Measurements from ENCODE around the gene VPS9D1.

VPS9D1 gene
- total RNA-seq = 37.3 to 41.8 (median 40.6) reads per million in 3 donors

- Histone ChIP-seq H3K27me3 (replicated peaks; ENCODE audit: control insufficient read depth, insufficient read depth, low read length, poor library complexity, severe bottlenecking) (no peaks in the 10 kb centered on the region), H3K4me1 (ENCODE audit: control insufficient read depth, insufficient read depth, low read length, poor library complexity, severe bottlenecking) (peaks cover 39% of the 10 kb centered on the region), H3K27ac (ENCODE audit: insufficient read depth, low read length, poor library complexity, severe bottlenecking) (peak within 1 kb of the TSS; percentile 96), H3K4me3 (ENCODE audit: insufficient read depth, low read depth, low read length, poor library complexity, severe bottlenecking) (peak within 1 kb of the TSS; percentile 78), H3K9me3 (ENCODE audit: control insufficient read depth, low read length) (no peaks in the 10 kb centered on the region), H3K36me3 (ENCODE audit: control insufficient read depth, insufficient read depth, low read length) (peaks cover 16% of the 10 kb centered on the region)
- DNase-seq = peak; percentile 72 to 78 (median 75)
Measured at GRCh38 chr16:89720813-89721545, at the start of gene VPS9D1, which contains the start of gene ZNF276. TSS of gene VPS9D1 (minus strand) at chr16:89720898. CDS start at chr16:89720861, 37 bp downstream. TSS of gene ZNF276 (plus strand) at chr16:89721537. CDS start at chr16:89721641, 104 bp downstream.

- H3K36me3 ChIP-seq (ENCODE audit: control insufficient read depth, insufficient read depth, low read length) = no peaks in the 10 kb centered on the region
- DNase-seq = no peak
- H3K4me1 ChIP-seq (ENCODE audit: control insufficient read depth, insufficient read depth, low read length, poor library complexity, severe bottlenecking) = peaks cover 2% of the 10 kb centered on the region
Measured at GRCh38 chr16:89770367-89770766, 49.7 kb upstream of the VPS9D1 start.

GRCh38 chr16:89765292-89765830 lies 44.7 kb upstream of the VPS9D1 start:
- Histone ChIP-seq H3K36me3 (ENCODE audit: control insufficient read depth, insufficient read depth, low read length) (no peaks in the 10 kb centered on the region), H3K27ac (ENCODE audit: insufficient read depth, low read length, poor library complexity, severe bottlenecking) (no peak overlapping the region), H3K9me3 (ENCODE audit: control insufficient read depth, low read length) (no peaks in the 10 kb centered on the region), H3K27me3 (replicated peaks; ENCODE audit: control insufficient read depth, insufficient read depth, low read length, poor library complexity, severe bottlenecking) (no peaks in the 10 kb centered on the region), H3K4me3 (ENCODE audit: insufficient read depth, low read depth, low read length, poor library complexity, severe bottlenecking) (peak overlapping the region; percentile 46), H3K4me1 (ENCODE audit: control insufficient read depth, insufficient read depth, low read length, poor library complexity, severe bottlenecking) (peaks cover 19% of the 10 kb centered on the region)
- DNase-seq = no peak

More at GRCh38 chr16:89770367-89770766, 49.7 kb upstream of the VPS9D1 start:
- Histone ChIP-seq H3K27me3 (replicated peaks; ENCODE audit: control insufficient read depth, insufficient read depth, low read length, poor library complexity, severe bottlenecking) (no peaks in the 10 kb centered on the region), H3K27ac (ENCODE audit: insufficient read depth, low read length, poor library complexity, severe bottlenecking) (no peak overlapping the region), H3K9me3 (ENCODE audit: control insufficient read depth, low read length) (no peaks in the 10 kb centered on the region), H3K4me3 (ENCODE audit: insufficient read depth, low read depth, low read length, poor library complexity, severe bottlenecking) (no peak overlapping the region)

GRCh38 chr16:89764711-89765201 lies 44.1 kb upstream of the VPS9D1 start:
- Histone ChIP-seq H3K4me3 (ENCODE audit: insufficient read depth, low read depth, low read length, poor library complexity, severe bottlenecking) (peak overlapping the region; percentile 46), H3K27ac (ENCODE audit: insufficient read depth, low read length, poor library complexity, severe bottlenecking) (peak overlapping the region; percentile 15), H3K4me1 (ENCODE audit: control insufficient read depth, insufficient read depth, low read length, poor library complexity, severe bottlenecking) (peaks cover 23% of the 10 kb centered on the region), H3K27me3 (replicated peaks; ENCODE audit: control insufficient read depth, insufficient read depth, low read length, poor library complexity, severe bottlenecking) (no peaks in the 10 kb centered on the region), H3K36me3 (ENCODE audit: control insufficient read depth, insufficient read depth, low read length) (no peaks in the 10 kb centered on the region), H3K9me3 (ENCODE audit: control insufficient read depth, low read length) (no peaks in the 10 kb centered on the region)
- DNase-seq = peak in 1 of 3 donors; percentile 16

- H3K27me3 ChIP-seq (replicated peaks; ENCODE audit: control insufficient read depth, insufficient read depth, low read length, poor library complexity, severe bottlenecking) = no peaks in the 10 kb centered on the region
- peaks cover 24% of the 10 kb centered on the region for H3K4me1 ChIP-seq (ENCODE audit: control insufficient read depth, insufficient read depth, low read length, poor library complexity, severe bottlenecking)
- DNase-seq = no peak
- H3K4me3 ChIP-seq (ENCODE audit: insufficient read depth, low read depth, low read length, poor library complexity, severe bottlenecking) = peak overlapping the region; percentile 51
- H3K9me3 ChIP-seq (ENCODE audit: control insufficient read depth, low read length) = no peaks in the 10 kb centered on the region
- H3K27ac ChIP-seq (ENCODE audit: insufficient read depth, low read length, poor library complexity, severe bottlenecking) = peak overlapping the region; percentile 49
- H3K36me3 ChIP-seq (ENCODE audit: control insufficient read depth, insufficient read depth, low read length) = peaks cover 4% of the 10 kb centered on the region
Measured at GRCh38 chr16:89761304-89761922, 40.7 kb upstream of the VPS9D1 start.

GRCh38 chr16:89759746-89760340 lies 39.1 kb upstream of the VPS9D1 start:
- H3K36me3 ChIP-seq (ENCODE audit: control insufficient read depth, insufficient read depth, low read length) = peaks cover 4% of the 10 kb centered on the region

GRCh38 chr16:89749637-89750036 lies 28.9 kb upstream of the VPS9D1 start:
- no peak for DNase-seq
- Histone ChIP-seq H3K4me3 (ENCODE audit: insufficient read depth, low read depth, low read length, poor library complexity, severe bottlenecking) (no peak overlapping the region), H3K9me3 (ENCODE audit: control insufficient read depth, low read length) (no peaks in the 10 kb centered on the region), H3K27me3 (replicated peaks; ENCODE audit: control insufficient read depth, insufficient read depth, low read length, poor library complexity, severe bottlenecking) (no peaks in the 10 kb centered on the region), H3K27ac (ENCODE audit: insufficient read depth, low read length, poor library complexity, severe bottlenecking) (no peak overlapping the region), H3K4me1 (ENCODE audit: control insufficient read depth, insufficient read depth, low read length, poor library complexity, severe bottlenecking) (no peaks in the 10 kb centered on the region), H3K36me3 (ENCODE audit: control insufficient read depth, insufficient read depth, low read length) (peaks cover 4% of the 10 kb centered on the region)

More at GRCh38 chr16:89759746-89760340, 39.1 kb upstream of the VPS9D1 start:
- Histone ChIP-seq H3K4me1 (ENCODE audit: control insufficient read depth, insufficient read depth, low read length, poor library complexity, severe bottlenecking) (peaks cover 19% of the 10 kb centered on the region), H3K27ac (ENCODE audit: insufficient read depth, low read length, poor library complexity, severe bottlenecking) (no peak overlapping the region), H3K9me3 (ENCODE audit: control insufficient read depth, low read length) (no peaks in the 10 kb centered on the region), H3K27me3 (replicated peaks; ENCODE audit: control insufficient read depth, insufficient read depth, low read length, poor library complexity, severe bottlenecking) (no peaks in the 10 kb centered on the region), H3K4me3 (ENCODE audit: insufficient read depth, low read depth, low read length, poor library complexity, severe bottlenecking) (no peak overlapping the region)
- DNase-seq = peak in 2 of 3 donors; percentile 17 to 31

- H3K4me1 ChIP-seq (ENCODE audit: control insufficient read depth, insufficient read depth, low read length, poor library complexity, severe bottlenecking) = no peaks in the 10 kb centered on the region
- H3K27ac ChIP-seq (ENCODE audit: insufficient read depth, low read length, poor library complexity, severe bottlenecking) = no peak overlapping the region
- no peak overlapping the region for H3K4me3 ChIP-seq (ENCODE audit: insufficient read depth, low read depth, low read length, poor library complexity, severe bottlenecking)
- no peaks in the 10 kb centered on the region for H3K9me3 ChIP-seq (ENCODE audit: control insufficient read depth, low read length)
- no peaks in the 10 kb centered on the region for H3K27me3 ChIP-seq (replicated peaks; ENCODE audit: control insufficient read depth, insufficient read depth, low read length, poor library complexity, severe bottlenecking)
- H3K36me3 ChIP-seq (ENCODE audit: control insufficient read depth, insufficient read depth, low read length) = peaks cover 4% of the 10 kb centered on the region
- no peak for DNase-seq
Measured at GRCh38 chr16:89748921-89749320, 28.2 kb upstream of the VPS9D1 start.

- no peak for DNase-seq
- no peaks in the 10 kb centered on the region for H3K4me1 ChIP-seq (ENCODE audit: control insufficient read depth, insufficient read depth, low read length, poor library complexity, severe bottlenecking)
- H3K9me3 ChIP-seq (ENCODE audit: control insufficient read depth, low read length) = no peaks in the 10 kb centered on the region
- no peaks in the 10 kb centered on the region for H3K27me3 ChIP-seq (replicated peaks; ENCODE audit: control insufficient read depth, insufficient read depth, low read length, poor library complexity, severe bottlenecking)
- H3K36me3 ChIP-seq (ENCODE audit: control insufficient read depth, insufficient read depth, low read length) = peaks cover 4% of the 10 kb centered on the region
- H3K27ac ChIP-seq (ENCODE audit: insufficient read depth, low read length, poor library complexity, severe bottlenecking) = no peak overlapping the region
- no peak overlapping the region for H3K4me3 ChIP-seq (ENCODE audit: insufficient read depth, low read depth, low read length, poor library complexity, severe bottlenecking)
Measured at GRCh38 chr16:89748076-89748475, 27.4 kb upstream of the VPS9D1 start.

All from effector memory CD4-positive, alpha-beta T cell (primary cell).